Retina (tissue), 1 donor: ENCODE measurements around the gene KCTD3.

ENCODE experiments used
- DNase-seq: peaks from one replicate; pipeline ENCODE4 v3.0.0-alpha.2; 2016

Gene KCTD3

DNA sequence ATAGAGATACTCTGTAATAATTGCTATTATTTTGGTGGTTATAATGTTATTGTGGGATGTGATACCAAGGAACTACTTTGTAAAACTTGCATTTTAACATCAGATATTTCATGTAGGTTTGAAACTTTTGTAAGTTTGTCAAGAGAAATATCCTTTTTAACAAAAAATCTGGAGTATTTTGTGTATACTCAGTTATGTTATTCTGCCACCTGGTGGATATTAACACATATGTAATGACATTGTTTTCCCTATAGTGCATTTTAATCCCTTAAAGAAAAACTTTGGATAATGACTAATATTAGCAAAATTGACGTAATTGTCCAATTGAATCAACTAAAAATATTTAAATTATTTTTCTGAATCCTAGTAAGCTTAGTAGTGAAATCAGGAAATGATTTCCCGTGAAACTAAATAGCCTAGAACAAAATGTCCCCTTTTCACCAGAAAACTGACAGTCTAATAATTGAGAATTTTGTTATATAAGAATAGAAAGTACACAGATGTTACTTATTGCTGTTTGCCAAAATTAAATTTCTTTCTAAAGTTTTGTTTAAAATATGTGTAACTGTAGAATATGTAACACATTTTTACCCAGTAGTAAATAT lies 39.6 kb downstream of the KCTD3 start:
- DNase-seq, result no peak

DNA sequence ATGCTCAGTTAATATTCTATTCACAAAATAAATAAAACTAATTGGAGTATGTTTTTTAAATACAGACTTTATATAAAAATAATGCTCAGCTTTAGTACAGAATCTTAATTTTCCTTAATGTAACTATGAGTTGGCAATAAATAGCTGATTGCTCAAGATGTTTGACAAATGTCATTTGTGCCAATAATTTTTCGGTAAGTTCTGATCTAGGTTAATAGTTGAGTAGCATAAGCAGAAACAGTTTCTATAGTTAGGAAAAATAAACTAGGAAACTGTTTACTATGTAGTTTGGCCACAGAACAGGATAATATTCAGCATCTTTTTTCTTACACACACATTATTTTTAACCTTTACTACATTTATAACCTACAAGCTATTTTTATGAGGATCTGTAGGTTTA lies 40.3 kb downstream of the KCTD3 start:
- DNase-seq, result no peak

DNA sequence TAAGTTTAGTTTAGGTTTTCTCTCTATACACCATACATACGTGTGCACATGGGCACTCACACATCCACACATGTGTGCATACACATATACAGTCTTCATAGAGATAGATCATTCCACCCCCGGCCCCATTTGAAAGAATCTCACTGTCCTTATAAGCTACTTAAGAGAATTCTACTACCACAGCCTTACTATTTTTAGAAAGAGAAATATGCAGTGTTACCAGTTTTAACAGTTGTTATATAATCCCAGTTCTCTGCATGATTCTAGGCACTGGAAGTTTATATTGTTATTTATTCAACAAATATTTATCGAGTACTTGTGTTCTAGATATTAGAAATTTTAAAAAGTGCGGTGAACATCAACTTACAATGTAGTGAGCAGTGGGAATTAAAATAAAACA lies 41.5 kb downstream of the KCTD3 start:
- DNase-seq, result no peak

DNA sequence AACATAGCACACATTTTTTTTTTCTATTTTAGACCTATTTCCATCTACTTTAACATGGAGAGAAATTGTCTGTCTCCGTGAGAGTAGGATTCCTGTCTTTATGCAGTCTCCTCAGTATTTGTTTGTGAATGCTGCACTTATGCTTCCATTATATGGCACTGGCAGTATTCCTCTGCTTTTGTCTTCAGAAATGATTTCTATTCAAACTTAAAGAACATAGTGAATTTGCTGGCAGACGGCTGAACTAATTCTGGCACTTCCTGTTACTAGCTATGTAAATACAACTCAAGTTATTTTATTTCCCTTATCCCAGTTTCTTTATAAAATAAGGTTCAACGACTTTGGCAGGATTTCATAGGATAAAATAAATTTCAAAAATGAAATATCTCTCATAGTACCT lies 45.3 kb downstream of the KCTD3 start:
- DNase-seq, result no peak

DNA sequence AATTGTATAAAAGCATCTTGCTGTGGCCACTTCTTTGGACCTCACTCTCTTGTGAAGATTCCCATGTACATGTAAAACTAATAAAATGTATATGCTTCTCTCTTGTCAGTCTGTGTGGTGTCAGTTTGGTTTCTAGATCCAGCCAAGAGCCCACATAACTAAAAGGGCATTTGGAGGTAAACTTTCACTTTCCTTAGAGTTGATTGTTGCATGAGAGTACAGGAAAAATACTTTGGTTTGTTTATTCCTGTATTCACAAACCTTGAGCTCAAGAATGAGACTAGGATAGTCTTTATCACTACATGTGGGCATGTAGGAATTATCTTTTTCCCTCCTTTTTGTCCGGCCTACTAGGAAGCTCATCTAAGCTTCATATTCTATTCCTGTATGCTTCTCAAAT lies 50.9 kb downstream of the KCTD3 start:
- DNase-seq, result no peak

DNA sequence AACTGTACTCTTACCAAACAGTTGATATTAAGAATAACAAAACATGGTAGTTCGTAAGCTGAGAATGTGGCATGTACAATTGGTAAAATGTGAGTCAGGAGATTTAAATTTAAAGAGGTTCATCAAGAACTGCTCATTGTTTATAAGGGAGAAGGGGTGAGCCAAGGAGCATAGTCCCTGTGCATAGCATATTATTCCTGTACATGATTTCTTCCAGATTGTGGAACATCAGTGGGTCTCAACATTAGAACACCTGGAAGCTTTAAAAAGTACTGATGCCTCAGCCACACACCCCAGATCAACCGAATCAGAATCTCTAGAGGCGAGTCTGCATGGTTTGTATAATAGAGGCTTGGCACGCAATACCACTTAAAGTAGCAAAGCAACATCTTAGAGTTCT lies 56.1 kb downstream of the KCTD3 start:
- DNase-seq, result no peak

DNA sequence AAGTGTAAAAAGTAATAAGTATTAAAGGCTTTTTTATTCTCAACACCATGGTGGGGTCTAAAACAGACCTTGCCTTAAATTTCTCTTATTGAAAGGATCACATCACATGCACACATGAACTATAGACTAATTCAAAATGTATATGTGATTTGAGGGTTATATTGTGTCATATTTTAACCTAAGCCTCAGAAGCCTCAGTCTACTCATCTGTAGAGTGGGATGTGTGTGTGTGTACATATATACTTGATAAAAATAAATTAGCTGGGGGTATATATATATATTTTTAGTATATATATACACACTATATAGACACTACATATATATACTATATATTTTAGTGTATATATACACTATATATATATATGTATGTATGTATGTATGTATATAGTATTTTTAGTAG lies 58.8 kb downstream of the KCTD3 start:
- no peak for DNase-seq

DNA sequence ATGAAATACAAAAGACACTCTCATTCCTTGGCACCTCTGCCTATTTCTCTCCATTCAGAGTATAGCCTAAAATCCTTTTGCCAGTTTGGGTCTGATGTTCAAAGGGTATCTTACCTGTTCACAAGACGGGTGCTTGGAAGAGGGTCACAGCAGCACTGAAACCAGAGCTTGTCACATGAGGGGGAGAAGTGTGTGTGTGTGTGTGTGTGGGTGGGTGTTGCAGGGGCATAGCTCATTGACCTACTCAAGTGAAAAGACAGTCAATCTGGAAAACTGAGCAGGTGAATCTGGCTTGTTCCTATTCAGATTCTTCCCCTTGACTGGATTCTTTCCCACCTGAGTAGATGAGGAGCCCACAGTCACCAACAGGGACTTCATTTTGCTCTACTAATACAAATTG lies 63.9 kb downstream of the KCTD3 start:
- DNase-seq, result no peak

DNA sequence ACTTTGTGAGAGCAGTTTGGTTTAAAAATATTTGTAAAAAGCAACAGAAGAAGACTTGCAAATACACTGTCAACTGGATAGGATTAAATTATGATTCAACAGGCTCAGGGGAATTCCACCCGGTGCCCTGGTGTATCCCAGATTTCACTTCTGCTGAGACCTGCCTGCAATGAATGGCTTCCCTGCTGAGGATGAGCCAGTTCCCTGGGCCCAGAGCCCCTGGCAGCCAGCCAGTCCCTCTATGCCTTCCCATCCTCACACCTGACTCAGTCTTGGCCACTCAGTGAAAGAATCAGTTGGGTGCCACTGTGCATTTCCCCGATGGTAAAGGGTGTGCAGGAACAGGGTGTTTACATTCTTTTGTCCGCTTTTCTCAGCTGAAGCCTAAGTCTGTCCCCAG lies 64.4 kb downstream of the KCTD3 start:
- DNase-seq, result no peak

DNA sequence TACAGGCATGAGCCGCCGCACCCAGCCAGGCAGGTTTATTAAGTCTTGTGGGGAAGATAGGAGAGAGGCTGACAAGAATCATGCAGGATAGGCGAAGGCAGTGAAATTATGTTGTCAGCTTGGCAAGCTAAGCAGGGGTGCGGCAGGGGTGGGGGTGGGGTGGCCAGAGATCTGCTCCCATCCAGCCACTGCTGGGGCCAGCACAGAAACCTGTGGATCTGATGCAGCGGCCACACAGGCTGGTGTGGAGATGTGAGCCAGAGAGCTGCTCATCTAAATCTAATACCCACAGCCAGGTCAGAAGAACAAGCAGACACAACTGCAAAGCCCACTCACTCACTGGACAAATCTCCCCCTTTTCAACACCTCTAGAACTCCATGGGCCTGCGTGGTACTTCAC lies 68.7 kb downstream of the KCTD3 start:
- DNase-seq, result no peak

DNA sequence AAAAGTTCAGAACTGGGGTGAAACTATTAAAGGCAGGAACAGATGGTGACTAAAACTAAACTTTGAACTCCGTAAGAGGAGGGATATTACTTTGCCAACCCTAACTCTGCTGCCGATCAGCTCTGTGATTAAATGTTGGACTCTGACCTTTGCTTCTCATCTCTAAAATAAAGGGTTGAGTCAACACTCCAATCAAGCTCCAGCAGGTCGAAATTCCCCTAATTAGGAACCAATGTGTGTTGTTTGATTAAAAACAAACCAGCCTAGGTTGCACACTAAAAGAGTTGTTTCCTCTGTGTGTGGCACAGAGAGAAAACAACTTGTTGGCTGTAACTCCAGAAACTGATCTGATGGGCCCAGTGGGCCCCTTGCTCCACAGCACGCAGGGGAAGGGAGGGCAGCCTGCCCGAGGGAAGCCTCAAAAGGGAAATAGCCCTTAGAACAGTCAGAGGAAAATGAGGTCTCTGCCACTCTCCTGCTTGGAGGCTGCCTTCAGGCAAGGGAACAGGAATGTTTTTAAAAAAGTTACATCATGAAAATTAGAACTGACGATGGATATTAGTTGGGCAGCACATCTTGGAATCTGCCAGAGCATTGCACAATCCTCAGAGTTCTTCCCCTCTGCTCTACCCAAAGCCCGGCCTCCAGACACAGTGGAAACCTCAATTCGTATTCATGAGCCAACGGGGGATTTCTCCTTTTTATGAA lies 69.3 kb downstream of the KCTD3 start:
- no peak for DNase-seq

DNA sequence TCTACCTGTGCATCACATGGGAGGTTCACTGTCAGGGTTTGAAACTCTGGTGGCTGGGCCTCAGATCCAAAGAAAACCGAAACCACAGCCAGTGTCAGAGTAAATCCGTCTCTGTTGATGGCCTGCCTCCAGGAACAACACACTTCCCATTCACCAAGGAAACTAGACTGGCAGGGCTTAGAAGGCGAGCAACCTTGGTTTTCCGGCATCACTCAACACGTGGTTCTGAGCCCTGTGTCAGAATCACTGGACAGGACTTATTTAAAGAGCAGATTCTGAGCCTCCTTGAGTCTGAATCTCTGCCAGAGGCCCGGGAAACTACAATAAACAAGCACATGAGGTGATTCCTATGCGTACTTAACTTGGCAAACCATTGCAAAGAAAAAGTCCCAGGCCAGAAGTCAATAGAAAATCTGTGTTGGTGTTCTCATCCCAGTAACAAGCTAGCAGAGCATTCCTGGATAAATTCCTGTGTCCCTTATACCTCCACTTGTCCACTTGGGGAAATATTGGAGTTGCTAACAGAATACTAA lies 70.0 kb downstream of the KCTD3 start:
- DNase-seq, result no peak

DNA sequence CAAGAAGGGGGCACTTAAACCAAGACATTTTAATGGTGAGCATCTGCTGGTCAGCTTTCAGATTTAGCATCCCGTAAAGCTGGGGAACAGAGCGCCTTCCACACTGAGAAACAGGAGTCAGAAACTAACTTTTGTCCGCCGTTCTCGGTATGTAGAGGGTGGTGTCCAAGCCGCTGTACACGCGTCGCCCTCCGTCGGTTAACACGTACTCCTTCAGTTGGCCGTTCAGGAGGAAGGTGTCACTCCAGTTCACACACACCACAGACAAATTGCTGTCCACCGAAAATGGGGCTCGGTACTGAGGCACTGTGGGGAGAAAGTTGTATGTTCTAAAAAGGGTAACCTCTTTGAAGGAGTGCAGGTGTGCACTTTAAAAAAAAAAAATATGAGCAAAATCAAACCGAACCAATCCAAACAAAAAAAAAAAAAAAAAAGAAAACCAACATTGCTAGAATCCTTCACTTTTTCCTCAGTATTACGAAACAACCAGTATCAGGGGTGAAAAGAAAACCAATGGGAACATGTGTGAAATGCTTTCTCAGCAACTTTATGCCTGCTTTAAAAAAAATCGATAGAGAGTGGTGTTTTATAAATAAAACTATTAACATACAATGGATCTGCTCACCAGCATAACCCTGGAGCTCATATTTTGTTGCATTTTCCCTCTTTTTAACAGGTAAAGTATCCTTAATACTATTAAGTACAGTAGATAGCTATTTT lies 73.5 kb downstream of the KCTD3 start:
- no peak for DNase-seq

DNA sequence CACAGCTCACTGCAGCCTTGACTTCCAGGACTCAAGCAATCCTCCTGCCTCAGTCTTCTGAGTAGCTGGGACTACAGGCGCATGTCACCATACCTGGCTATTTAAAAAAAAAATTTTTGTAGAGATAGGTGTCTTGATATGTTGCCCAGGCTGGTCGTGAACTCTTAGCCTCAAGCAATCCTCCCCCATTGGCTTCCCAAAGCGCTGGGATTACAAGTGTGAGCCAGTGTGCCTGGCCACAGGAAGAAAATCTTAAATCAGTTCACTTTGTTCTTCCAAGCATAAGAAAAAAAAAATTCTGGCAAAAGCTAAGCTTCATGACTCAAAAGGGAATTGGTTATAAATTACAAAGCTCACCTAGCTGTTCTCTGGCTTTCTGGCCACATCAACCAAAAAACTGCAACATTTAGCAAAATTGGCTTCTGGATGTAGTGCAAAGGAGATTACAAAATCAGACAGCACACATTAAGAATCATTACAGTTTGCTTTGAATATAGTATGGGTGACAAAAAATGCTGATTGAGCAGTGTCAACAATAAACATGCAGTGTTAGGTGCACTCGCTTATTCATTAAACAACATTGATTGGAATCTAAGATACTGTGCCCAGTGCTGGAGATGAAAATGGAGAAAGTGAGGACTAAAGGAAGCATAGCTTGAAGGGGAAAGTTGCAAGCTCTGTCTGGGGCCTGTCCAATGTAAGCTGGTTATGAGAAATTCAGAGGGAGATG lies 76.7 kb downstream of the KCTD3 start:
- DNase-seq, result no peak

DNA sequence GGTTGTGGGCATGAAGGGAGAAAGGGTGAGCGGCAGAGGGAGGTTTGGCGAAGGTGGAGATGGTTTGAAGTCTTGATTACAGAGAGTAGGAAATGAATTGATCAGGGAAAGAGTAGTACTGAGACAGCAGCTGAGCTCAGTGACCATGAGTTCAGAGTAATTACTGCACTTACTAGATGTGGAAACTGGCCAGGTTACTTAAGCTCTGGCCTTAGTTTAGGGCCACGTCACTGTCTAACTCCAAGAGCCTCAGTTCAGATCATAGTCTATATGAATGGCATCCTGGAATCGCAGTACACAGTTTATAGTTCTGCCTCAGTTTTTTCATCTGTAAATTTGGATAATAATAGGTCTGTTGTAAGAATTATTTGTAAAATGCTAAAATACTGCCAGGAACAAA lies 78.1 kb downstream of the KCTD3 start:
- no peak for DNase-seq

DNA sequence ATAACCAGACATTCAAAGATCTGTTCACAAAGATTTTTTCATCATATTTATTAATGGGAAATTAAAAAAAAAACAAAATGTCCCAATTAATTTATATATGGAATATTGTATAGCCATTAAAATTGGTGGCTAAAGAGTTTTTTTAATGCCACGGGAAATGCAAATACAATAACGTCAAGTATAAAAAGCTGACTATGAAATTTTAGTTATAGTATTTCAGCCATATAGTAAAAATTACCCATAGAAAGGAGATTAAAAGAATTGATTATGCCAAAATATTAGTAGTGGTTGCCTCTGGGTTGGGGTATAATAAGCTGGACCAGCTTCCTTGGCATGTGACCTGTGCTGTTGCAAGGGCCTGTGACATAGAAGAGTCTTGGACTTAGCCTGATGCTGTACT lies 78.8 kb downstream of the KCTD3 start:
- no peak for DNase-seq

DNA sequence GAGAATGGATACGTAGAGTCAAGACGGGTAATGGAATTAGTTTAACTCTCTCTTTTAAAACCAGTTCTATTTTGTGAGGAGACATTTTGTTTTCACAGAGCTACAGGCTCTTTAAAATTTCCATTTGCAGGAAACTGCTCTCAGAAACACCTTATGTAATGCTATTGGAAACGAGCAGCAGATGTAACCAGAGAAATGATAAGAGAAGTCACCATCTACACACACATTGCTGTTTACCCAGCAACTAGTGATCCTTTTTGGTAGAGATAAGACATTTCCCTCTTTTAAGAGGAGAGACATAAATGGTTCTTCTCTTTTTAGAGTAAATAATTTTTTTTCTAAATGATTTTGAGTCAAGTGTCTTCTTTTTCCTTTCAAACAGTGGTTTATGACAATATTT lies 80.6 kb downstream of the KCTD3 start:
- no peak for DNase-seq

DNA sequence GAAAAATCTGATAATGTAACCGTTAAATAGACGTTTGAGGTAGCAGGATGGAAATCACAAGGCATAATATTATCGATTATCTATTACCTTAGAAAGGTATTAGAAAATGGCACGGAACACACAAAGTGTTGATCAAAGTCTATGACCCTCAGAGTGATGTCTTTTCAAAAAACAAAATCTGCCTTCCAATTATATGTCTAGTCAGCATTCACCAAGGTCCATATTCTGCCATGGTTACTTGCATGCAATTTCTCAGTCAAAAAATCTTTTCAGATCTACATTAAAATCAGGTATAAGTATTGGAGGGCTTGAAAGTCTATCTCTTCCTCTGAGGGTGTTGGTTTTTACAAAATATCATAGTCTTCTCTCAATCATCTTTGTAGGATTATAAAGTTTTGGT lies 81.9 kb downstream of the KCTD3 start:
- no peak for DNase-seq

DNA sequence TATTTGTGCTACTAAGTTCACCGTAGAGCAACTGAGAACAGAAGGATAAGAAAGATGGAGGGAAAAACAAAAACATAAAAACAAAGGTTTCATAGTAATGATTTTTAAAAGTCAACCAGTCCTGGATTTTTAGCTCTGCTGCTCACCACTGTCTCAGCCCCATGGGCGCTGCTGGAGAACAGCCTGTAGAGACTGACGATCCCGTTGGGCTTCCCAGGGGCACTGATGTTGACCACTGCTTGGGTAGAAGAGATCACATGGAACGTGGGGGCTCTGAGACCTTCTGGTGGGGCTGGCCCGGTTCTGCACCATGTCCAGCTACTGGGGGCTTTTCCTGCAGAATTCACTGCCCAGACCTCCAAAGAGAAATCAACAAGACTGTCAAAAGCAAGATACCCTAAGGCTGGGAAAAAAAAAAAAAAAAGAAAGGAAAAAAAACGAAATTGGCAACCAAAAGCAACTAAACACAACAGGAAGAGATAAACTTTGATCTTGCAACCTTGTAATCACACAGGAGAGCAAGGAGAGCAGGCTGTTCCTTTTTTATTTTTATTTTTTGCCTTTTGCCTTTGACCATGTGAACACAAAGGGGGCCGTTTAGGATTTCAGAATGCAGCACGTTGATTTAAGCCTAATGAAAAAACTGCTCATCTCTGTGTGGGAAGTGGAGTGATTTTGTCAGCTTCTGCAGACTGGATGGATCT lies 83.5 kb downstream of the KCTD3 start:
- DNase-seq, result no peak

DNA sequence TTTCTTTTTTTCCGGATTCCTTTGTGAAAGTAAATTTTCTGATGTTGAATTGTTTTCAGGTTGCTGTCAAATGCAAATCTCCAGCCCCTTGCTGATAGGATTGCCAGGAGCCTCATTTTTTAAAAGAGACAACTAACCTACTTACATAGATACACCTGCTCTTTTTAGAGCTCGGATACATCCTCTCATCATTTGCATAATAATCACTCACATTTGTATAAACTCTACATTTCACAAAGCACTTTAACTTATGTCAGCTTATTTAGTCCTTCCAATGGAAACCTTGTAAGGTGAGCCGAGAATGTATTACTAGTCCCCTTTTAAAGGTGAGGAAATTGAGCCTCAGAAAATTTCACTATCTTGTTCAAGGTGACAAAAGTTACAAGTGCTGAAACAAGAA lies 84.8 kb downstream of the KCTD3 start:
- DNase-seq, result no peak

DNA sequence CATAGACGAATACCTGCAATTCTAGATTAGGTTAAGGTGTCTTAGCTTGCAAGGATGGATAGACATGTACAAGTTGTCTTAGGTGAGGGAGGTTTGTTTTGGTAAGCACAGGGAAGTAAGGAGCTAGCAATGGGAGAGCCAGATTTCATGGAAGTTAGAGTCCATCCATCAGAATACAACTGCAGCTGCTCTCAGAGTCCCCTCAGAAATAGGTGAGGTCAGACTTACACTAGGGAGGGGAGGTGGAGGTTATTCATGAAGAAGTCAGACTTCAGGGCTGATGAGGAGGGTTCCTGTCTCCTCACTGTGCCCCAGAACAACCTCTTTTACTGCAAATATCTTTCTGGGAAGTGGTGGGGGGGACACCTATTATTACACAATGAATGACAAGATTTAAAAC lies 85.3 kb downstream of the KCTD3 start:
- no peak for DNase-seq

DNA sequence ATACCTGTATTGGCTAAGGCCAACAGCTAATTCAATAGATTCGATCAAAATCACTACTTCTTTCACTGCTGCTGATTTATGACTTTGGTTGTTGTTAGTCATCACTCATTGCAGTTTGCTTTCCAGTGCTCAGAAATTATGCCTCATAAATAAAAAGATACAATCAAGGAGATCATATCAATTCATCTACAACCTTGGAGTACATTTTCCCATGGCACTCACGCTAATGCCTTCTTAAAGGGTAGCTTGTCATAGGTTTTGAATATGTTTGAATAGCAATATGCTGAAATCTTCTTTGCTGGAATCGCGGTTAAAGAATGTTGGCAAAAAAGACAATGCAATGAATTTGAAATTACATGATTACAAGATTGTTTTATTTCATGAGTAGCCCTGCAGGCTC lies 89.9 kb downstream of the KCTD3 start:
- DNase-seq, result no peak

DNA sequence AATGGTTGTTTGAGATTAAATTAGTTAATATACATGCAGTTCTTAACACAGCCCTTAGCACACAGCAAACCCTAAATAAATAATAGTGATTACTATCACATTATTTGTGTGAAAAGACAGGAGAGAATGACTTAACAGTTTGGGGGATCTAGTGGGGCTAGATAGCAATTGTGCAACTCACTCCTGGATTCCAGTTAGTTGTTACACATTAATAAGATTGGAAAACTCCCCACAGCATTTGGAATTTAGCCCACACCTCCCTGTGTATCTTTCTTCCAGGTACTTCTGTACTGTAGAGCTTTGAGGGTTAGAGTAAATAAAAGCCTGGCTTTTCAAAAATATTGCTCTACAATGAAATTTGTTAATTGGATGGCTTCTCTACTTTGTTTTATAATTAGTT lies 93.2 kb downstream of the KCTD3 start:
- DNase-seq, result no peak
